Astrocyte (in vitro differentiated cells and primary cell): ENCODE measurements around the gene DOCK1. TPM values are rescaled to one million over a fixed set of nuclear protein-coding genes. Genes with fewer than 3 reads are reported as not detected.
"Not testable (repeated sequence)": the region's sequence is repeated elsewhere in the genome, so short reads cannot be mapped to it uniquely, and the experiment has no call there.

ENCODE experiments used
- DNase-seq: peaks from one replicate; pipeline ENCODE4 v3.0.0-alpha.2; 2010; ENCODE audit warnings: low read depth
- FAIRE-seq: peaks from 2 replicates; lab custom pipeline; 2011; peaks lifted over from hg19 to GRCh38; lab: Jason Lieb, UNC
- H2AFZ ChIP-seq: 2 replicates; pipeline ENCODE4 v1.6.0; 2012; ENCODE audit warnings: low read depth, low read length, inconsistent platforms
- H3K27ac ChIP-seq: 2 replicates; pipeline ENCODE4 v1.5.1; 2011; ENCODE audit warnings: low read depth, low read length, inconsistent platforms
- H3K27me3 ChIP-seq: 2 replicates; pipeline ENCODE4 v1.6.0; 2011; ENCODE audit warnings: low read length, inconsistent platforms; ENCODE audit not compliant: insufficient read depth
- H3K36me3 ChIP-seq: 2 replicates; pipeline ENCODE4 v1.5.1; 2011; ENCODE audit warnings: low read length, inconsistent platforms; ENCODE audit not compliant: insufficient read depth
- H3K4me1 ChIP-seq: 2 replicates; pipeline ENCODE4 v1.5.1; 2011; ENCODE audit warnings: low read length, inconsistent platforms; ENCODE audit not compliant: insufficient read depth
- H3K4me2 ChIP-seq: 2 replicates; pipeline ENCODE4 v1.6.0; 2012; ENCODE audit warnings: low read length, inconsistent platforms
- H3K4me3 ChIP-seq: 2 replicates; pipeline ENCODE4 v1.5.1; 2011; ENCODE audit warnings: low read depth, mild to moderate bottlenecking, low read length, inconsistent platforms; ENCODE audit not compliant: insufficient read depth
- H3K79me2 ChIP-seq: 2 replicates; pipeline ENCODE4 v1.6.0; 2012; ENCODE audit warnings: mild to moderate bottlenecking, low read length, inconsistent platforms; ENCODE audit not compliant: insufficient read depth
- H3K9ac ChIP-seq: 2 replicates; pipeline ENCODE4 v1.6.0; 2012; ENCODE audit warnings: mild to moderate bottlenecking, low read length, inconsistent platforms
- H3K9me3 ChIP-seq: 2 replicates; pipeline ENCODE4 v1.5.1; 2012; ENCODE audit warnings: low read depth, mild to moderate bottlenecking, low read length, inconsistent platforms; ENCODE audit not compliant: insufficient read depth
- H4K20me1 ChIP-seq: 2 replicates; pipeline ENCODE4 v1.6.0; 2012; ENCODE audit warnings: low read length, inconsistent platforms; ENCODE audit not compliant: insufficient read depth
- H3K27ac Mint-ChIP-seq: one replicate; pipeline ENCODE4 v1.8.0; 2021; ENCODE audit warnings: mild to moderate bottlenecking, mixed read lengths; ENCODE audit not compliant: unreplicated experiment
- H3K27me3 Mint-ChIP-seq: one replicate; pipeline ENCODE4 v1.8.0; 2021; ENCODE audit warnings: low read depth, mixed read lengths; ENCODE audit not compliant: unreplicated experiment
- H3K36me3 Mint-ChIP-seq: one replicate; pipeline ENCODE4 v1.8.0; 2021; ENCODE audit warnings: low read depth, mixed read lengths; ENCODE audit not compliant: unreplicated experiment
- H3K4me1 Mint-ChIP-seq: one replicate; pipeline ENCODE4 v1.8.0; 2021; ENCODE audit warnings: low read depth, mixed read lengths; ENCODE audit not compliant: unreplicated experiment
- H3K4me3 Mint-ChIP-seq: one replicate; pipeline ENCODE4 v1.8.0; 2021; ENCODE audit warnings: mild to moderate bottlenecking, moderate library complexity, mixed read lengths; ENCODE audit not compliant: unreplicated experiment
- H3K9me3 Mint-ChIP-seq: one replicate; pipeline ENCODE4 v1.8.0; 2021; ENCODE audit warnings: mild to moderate bottlenecking, mixed read lengths; ENCODE audit not compliant: unreplicated experiment
- CTCF ChIP-seq: IDR thresholded peaks from 2 replicates; pipeline ENCODE4 v1.5.1; 2011; ENCODE audit warnings: low read depth, mild to moderate bottlenecking, inconsistent platforms, low read length, moderate library complexity; ENCODE audit not compliant: insufficient read depth
- EZH2 ChIP-seq: IDR thresholded peaks from 2 replicates; pipeline ENCODE4 v1.6.1; 2012; ENCODE audit warnings: mild to moderate bottlenecking, low read length, inconsistent platforms; ENCODE audit not compliant: insufficient read depth
- total RNA-seq: library from RNA; stranded (reverse); gene quantifications from 2 replicates; pipeline ENCODE4 v1.2.1, GENCODE V29; 2021

Gene DOCK1
- total RNA-seq, 1 donor from 2014 or later = 42.5 TPM

GRCh38 chr10:126878594-126878993, 26.6 kb upstream of the DOCK1 start:
- DNase-seq = no peak
- Histone ChIP-seq H2AFZ (no peak overlapping the region), H3K4me1 (no peaks in the 10 kb centered on the region), H3K9me3 (no peaks in the 10 kb centered on the region), H3K4me2 (no peak overlapping the region), H3K36me3 (no peaks in the 10 kb centered on the region), H3K79me2 (no peaks in the 10 kb centered on the region), H4K20me1 (no peaks in the 10 kb centered on the region), H3K27ac (no peak overlapping the region), H3K9ac (no peak overlapping the region), H3K27me3 (peaks cover 6% of the 10 kb centered on the region), H3K4me3 (no peak overlapping the region)
- H3K9me3 Mint-ChIP-seq = peaks cover 1% of the 10 kb centered on the region
- peaks cover 9% of the 10 kb centered on the region for H3K4me1 Mint-ChIP-seq
- H3K36me3 Mint-ChIP-seq = no peaks in the 10 kb centered on the region
- no peak for FAIRE-seq
- H3K27ac Mint-ChIP-seq = no peak overlapping the region
- peaks cover 22% of the 10 kb centered on the region for H3K27me3 Mint-ChIP-seq
- no peak overlapping the region for H3K4me3 Mint-ChIP-seq
- no peak for TF ChIP-seq CTCF
- no peak for TF ChIP-seq EZH2

- no peak overlapping the region for H3K4me2 ChIP-seq
These were observed 24.3 kb upstream of the DOCK1 start for GRCh38 chr10:126880926-126881325.

GRCh38 chr10:126882055-126882454, 23.2 kb upstream of the DOCK1 start:
- not testable (repeated sequence) for H3K27me3 Mint-ChIP-seq, H3K36me3 Mint-ChIP-seq, H3K4me1 ChIP-seq, H3K9ac ChIP-seq, H3K27ac ChIP-seq, H3K36me3 ChIP-seq, H3K9me3 Mint-ChIP-seq, H3K4me3 ChIP-seq, H3K4me1 Mint-ChIP-seq, H3K4me3 Mint-ChIP-seq, H3K79me2 ChIP-seq, H4K20me1 ChIP-seq, H3K9me3 ChIP-seq, H3K4me2 ChIP-seq, DNase-seq, H2AFZ ChIP-seq, H3K27me3 ChIP-seq, H3K27ac Mint-ChIP-seq, FAIRE-seq

More at GRCh38 chr10:126880926-126881325, 24.3 kb upstream of the DOCK1 start:
- Mint-ChIP-seq H3K27me3 (peaks cover 11% of the 10 kb centered on the region), H3K27ac (no peak overlapping the region), H3K4me1 (peaks cover 9% of the 10 kb centered on the region), H3K4me3 (no peak overlapping the region), H3K9me3 (peaks cover 4% of the 10 kb centered on the region), H3K36me3 (no peaks in the 10 kb centered on the region)
- no peak overlapping the region for H3K4me3 ChIP-seq
- TF ChIP-seq CTCF (no peak), EZH2 (no peak)
- no peak overlapping the region for H3K27ac ChIP-seq
- H3K27me3 ChIP-seq = peaks cover 6% of the 10 kb centered on the region
- no peaks in the 10 kb centered on the region for H3K36me3 ChIP-seq
- H3K9me3 ChIP-seq = no peaks in the 10 kb centered on the region
- no peaks in the 10 kb centered on the region for H4K20me1 ChIP-seq
- DNase-seq = peak; percentile 56
- H3K9ac ChIP-seq = no peak overlapping the region
- no peaks in the 10 kb centered on the region for H3K79me2 ChIP-seq
- no peak overlapping the region for H2AFZ ChIP-seq
- no peak for FAIRE-seq
- H3K4me1 ChIP-seq = no peaks in the 10 kb centered on the region

GRCh38 chr10:126888436-126888835, 16.8 kb upstream of the DOCK1 start:
- H3K4me3 Mint-ChIP-seq, H3K27ac Mint-ChIP-seq, H3K27me3 ChIP-seq, H3K4me3 ChIP-seq, H3K9me3 Mint-ChIP-seq, H4K20me1 ChIP-seq, H3K4me1 ChIP-seq, H3K79me2 ChIP-seq, H3K36me3 ChIP-seq, H3K4me1 Mint-ChIP-seq, H3K9ac ChIP-seq, H3K36me3 Mint-ChIP-seq, DNase-seq, FAIRE-seq, H3K27ac ChIP-seq, H3K9me3 ChIP-seq, H3K4me2 ChIP-seq, H2AFZ ChIP-seq: not testable (repeated sequence)
- peaks cover 12% of the 10 kb centered on the region for H3K27me3 Mint-ChIP-seq
